Nephron progenitor cell (in vitro differentiated cells): ENCODE measurements around the gene SOX11.

Experiments used
- DNase-seq: peaks from one replicate; pipeline ENCODE4 v3.0.0; 2021
- H3K27ac Mint-ChIP-seq: 2 replicates; pipeline ENCODE4 v1.8.0; 2021; ENCODE audit warnings: mild to moderate bottlenecking, moderate library complexity, mixed read lengths
- H3K27me3 Mint-ChIP-seq: 2 replicates; pipeline ENCODE4 v1.8.0; 2021; ENCODE audit warnings: mild to moderate bottlenecking, low read depth, mixed read lengths; ENCODE audit not compliant: poor library complexity
- H3K36me3 Mint-ChIP-seq: 2 replicates; pipeline ENCODE4 v1.8.0; 2021; ENCODE audit warnings: low read depth, mixed read lengths
- H3K4me1 Mint-ChIP-seq: 2 replicates; pipeline ENCODE4 v1.8.0; 2021; ENCODE audit warnings: mixed read lengths
- H3K4me3 Mint-ChIP-seq: 2 replicates; pipeline ENCODE4 v1.8.0; 2021; ENCODE audit warnings: mild to moderate bottlenecking, moderate library complexity, mixed read lengths
- H3K9me3 Mint-ChIP-seq: 2 replicates; pipeline ENCODE4 v1.8.0; 2021; ENCODE audit warnings: mild to moderate bottlenecking, moderate library complexity, mixed read lengths
- TF ChIP-seq, protein P1 (sequence below): fragments of 200-600 bp; sonication (generic); IDR thresholded peaks from 2 replicates; pipeline ENCODE4 v1.5.0; 2021; ENCODE audit warnings: antibody characterized with exemption

The SOX11 gene

GRCh38 chr2:5689750-5690149 lies 2.4 kb upstream of the SOX11 start:
- no peak for DNase-seq
- peaks cover 49% of the 10 kb centered on the region for H3K4me1 Mint-ChIP-seq
- H3K9me3 Mint-ChIP-seq, result no peaks in the 10 kb centered on the region
- TF ChIP-seq, protein P1, sequence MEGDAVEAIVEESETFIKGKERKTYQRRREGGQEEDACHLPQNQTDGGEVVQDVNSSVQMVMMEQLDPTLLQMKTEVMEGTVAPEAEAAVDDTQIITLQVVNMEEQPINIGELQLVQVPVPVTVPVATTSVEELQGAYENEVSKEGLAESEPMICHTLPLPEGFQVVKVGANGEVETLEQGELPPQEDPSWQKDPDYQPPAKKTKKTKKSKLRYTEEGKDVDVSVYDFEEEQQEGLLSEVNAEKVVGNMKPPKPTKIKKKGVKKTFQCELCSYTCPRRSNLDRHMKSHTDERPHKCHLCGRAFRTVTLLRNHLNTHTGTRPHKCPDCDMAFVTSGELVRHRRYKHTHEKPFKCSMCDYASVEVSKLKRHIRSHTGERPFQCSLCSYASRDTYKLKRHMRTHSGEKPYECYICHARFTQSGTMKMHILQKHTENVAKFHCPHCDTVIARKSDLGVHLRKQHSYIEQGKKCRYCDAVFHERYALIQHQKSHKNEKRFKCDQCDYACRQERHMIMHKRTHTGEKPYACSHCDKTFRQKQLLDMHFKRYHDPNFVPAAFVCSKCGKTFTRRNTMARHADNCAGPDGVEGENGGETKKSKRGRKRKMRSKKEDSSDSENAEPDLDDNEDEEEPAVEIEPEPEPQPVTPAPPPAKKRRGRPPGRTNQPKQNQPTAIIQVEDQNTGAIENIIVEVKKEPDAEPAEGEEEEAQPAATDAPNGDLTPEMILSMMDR, result no peak
- peaks cover 4% of the 10 kb centered on the region for H3K27me3 Mint-ChIP-seq
- peak overlapping the region; percentile 100 for H3K4me3 Mint-ChIP-seq
- peaks cover 10% of the 10 kb centered on the region for H3K36me3 Mint-ChIP-seq
- peak overlapping the region; percentile 99 for H3K27ac Mint-ChIP-seq

DNA sequence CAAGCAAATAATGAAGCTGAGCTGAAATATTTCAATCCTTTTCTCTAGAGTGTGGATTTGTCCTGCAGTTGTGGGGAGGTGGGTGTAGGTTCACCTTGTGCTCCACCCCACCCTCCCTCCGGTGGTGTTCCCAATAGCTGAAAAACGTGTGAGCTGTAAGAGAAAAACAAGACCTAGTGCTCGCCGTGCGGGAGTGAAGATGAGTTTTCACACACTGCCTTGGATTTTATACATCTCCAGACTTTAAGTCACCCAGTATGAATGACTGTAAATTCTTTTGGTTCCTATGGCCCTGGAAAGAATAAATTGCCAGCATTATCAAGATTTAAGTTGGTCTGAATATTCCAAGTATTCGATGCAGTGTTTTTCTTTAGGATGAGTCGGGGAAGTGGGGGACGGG lies 1.9 kb upstream of the SOX11 start:
- TF ChIP-seq, protein P1, result no peak

DNA sequence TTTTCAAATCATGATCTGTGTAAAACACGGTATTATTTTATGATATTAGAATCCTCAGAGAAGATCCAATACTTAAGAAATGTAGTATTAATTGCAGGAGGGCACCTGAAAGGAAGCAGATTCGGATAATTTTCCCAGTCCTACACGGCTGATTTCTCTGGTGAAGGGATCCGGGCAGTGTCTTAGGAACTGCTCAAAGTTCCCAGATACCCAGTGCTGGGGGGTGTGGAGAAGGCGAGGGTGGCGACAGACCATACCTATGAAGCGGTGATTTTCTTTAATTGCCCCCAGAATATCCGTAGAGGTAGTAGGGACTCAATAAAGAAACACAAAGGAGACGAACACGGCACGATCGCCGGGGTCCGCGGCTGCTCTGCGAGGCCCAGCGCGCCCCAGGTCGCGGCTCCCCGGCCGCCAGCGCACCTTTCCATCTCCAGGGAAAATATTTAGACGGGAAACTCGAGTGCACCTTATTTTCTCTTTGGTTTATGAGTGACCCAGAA lies 1.4 kb upstream of the SOX11 start:
- peaks cover 4% of the 10 kb centered on the region for H3K27me3 Mint-ChIP-seq
- H3K4me1 Mint-ChIP-seq, result peaks cover 39% of the 10 kb centered on the region
- H3K36me3 Mint-ChIP-seq, result peaks cover 17% of the 10 kb centered on the region
- peak overlapping the region; percentile 99 for H3K27ac Mint-ChIP-seq
- peak overlapping the region; percentile 100 for H3K4me3 Mint-ChIP-seq
- no peaks in the 10 kb centered on the region for H3K9me3 Mint-ChIP-seq
- TF ChIP-seq, protein P1, result no peak
- no peak for DNase-seq

More for the DNA sequence above, 1.9 kb upstream of the SOX11 start:
- no peak for DNase-seq
- H3K4me3 Mint-ChIP-seq, result peak overlapping the region; percentile 100
- H3K4me1 Mint-ChIP-seq, result peaks cover 43% of the 10 kb centered on the region
- no peaks in the 10 kb centered on the region for H3K9me3 Mint-ChIP-seq
- H3K27ac Mint-ChIP-seq, result peak overlapping the region; percentile 99
- H3K36me3 Mint-ChIP-seq, result peaks cover 13% of the 10 kb centered on the region
- H3K27me3 Mint-ChIP-seq, result peaks cover 4% of the 10 kb centered on the region

DNA sequence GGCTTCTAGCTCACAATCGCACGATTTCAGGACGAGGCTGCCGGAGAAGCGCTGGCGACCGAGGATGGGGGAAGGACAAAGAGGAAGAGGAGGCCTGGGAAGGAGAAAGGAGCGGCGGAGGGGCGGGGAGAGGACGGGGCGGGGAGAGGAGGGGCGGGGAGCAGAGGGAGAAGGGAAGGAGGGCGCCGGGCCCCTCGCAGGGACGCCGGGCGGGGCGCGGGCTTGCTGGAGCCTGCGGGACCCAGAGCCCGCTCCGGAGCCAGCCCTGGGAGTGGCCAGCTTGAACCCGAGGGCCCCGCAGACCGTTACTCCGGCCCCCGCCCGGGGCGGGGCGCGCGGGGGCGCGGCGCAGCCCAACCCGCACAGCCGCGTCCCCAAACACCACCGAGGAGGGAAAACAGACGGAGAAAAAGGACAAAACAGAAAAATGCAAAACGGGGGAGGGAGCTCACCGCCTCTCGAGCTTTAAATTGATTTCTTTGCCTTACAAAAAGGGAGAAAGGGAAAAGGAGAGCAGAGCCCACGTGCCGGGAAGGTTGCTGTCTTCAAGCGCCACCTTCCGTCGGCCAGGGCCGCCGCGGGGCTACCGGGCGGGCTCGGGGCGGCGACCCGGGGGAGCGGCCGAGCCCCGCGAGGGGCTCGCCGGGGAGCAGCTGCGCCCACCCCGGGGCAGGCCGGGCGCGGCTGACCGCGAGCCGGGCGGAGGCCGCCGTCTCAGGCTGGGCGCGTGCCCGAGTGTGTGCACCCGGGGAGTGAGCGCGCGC lies 781 bp upstream of the SOX11 start:
- peaks cover 4% of the 10 kb centered on the region for H3K27me3 Mint-ChIP-seq
- peak overlapping the region; percentile 100 for H3K4me3 Mint-ChIP-seq
- TF ChIP-seq, protein P1, result no peak
- no peaks in the 10 kb centered on the region for H3K9me3 Mint-ChIP-seq
- peaks cover 17% of the 10 kb centered on the region for H3K36me3 Mint-ChIP-seq
- H3K27ac Mint-ChIP-seq, result peak overlapping the region; percentile 90
- H3K4me1 Mint-ChIP-seq, result peaks cover 32% of the 10 kb centered on the region
- peak; percentile 83 for DNase-seq

DNA sequence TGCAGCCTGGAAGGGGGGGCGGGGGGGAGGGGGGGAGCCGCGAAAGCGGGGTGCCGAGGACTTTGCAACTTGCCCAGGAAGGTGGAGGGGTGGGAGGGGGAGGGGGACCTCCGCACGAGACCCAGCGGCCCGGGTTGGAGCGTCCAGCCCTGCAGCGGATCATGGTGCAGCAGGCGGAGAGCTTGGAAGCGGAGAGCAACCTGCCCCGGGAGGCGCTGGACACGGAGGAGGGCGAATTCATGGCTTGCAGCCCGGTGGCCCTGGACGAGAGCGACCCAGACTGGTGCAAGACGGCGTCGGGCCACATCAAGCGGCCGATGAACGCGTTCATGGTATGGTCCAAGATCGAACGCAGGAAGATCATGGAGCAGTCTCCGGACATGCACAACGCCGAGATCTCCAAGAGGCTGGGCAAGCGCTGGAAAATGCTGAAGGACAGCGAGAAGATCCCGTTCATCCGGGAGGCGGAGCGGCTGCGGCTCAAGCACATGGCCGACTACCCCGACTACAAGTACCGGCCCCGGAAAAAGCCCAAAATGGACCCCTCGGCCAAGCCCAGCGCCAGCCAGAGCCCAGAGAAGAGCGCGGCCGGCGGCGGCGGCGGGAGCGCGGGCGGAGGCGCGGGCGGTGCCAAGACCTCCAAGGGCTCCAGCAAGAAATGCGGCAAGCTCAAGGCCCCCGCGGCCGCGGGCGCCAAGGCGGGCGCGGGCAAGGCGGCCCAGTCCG lies 540 bp downstream of the SOX11 start:
- peak overlapping the region; percentile 92 for H3K27ac Mint-ChIP-seq
- H3K4me3 Mint-ChIP-seq, result peak overlapping the region; percentile 99
- peaks cover 17% of the 10 kb centered on the region for H3K36me3 Mint-ChIP-seq
- peak; percentile 60 for DNase-seq
- H3K4me1 Mint-ChIP-seq, result peaks cover 29% of the 10 kb centered on the region
- TF ChIP-seq, protein P1, result no peak
- H3K9me3 Mint-ChIP-seq, result no peaks in the 10 kb centered on the region
- H3K27me3 Mint-ChIP-seq, result peaks cover 4% of the 10 kb centered on the region
